GM18909 (cell line): Measurements from ENCODE around the gene PCDHA9.
"Not testable (repeated sequence)": the region's sequence is repeated elsewhere in the genome, so short reads cannot be mapped to it uniquely, and the experiment has no call there.

Source experiments
- ATAC-seq: cut with Tn5 transposase; IDR thresholded peaks from one replicate; pipeline ENCODE4 v1.9.1; 2021; ENCODE audit warnings: mild to moderate bottlenecking; ENCODE audit not compliant: unreplicated experiment, poor library complexity

Gene PCDHA9

DNA sequence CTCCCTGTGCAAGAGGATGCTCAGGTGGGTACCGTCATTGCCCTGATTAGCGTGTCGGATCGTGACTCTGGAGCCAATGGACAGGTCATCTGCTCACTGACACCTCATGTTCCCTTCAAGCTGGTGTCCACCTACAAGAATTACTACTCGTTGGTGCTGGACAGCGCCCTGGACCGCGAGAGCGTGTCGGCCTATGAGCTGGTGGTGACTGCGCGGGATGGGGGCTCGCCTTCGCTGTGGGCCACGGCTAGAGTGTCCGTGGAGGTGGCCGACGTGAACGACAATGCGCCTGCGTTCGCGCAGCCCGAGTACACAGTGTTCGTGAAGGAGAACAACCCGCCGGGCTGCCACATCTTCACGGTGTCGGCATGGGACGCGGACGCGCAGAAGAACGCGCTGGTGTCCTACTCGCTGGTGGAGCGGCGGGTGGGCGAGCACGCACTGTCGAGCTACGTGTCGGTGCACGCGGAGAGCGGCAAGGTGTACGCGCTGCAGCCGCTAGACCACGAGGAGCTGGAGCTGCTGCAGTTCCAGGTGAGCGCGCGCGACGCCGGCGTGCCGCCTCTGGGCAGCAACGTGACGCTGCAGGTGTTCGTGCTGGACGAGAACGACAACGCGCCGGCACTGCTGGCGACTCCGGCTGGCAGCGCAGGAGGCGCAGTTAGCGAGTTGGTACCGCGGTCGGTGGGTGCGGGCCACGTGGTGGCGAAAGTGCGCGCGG, 28.5 kb downstream of the PCDHA9 start:
- not testable (repeated sequence) for ATAC-seq

DNA sequence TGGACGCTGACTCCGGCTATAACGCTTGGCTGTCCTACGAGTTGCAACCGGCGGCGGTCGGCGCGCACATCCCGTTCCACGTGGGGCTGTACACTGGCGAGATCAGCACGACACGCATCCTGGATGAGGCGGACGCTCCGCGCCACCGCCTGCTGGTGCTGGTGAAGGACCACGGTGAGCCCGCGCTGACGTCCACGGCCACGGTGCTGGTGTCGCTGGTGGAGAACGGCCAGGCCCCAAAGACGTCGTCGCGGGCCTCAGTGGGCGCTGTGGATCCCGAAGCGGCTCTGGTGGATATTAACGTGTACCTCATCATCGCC, 29.0 kb downstream of the PCDHA9 start:
- no peak for ATAC-seq

DNA sequence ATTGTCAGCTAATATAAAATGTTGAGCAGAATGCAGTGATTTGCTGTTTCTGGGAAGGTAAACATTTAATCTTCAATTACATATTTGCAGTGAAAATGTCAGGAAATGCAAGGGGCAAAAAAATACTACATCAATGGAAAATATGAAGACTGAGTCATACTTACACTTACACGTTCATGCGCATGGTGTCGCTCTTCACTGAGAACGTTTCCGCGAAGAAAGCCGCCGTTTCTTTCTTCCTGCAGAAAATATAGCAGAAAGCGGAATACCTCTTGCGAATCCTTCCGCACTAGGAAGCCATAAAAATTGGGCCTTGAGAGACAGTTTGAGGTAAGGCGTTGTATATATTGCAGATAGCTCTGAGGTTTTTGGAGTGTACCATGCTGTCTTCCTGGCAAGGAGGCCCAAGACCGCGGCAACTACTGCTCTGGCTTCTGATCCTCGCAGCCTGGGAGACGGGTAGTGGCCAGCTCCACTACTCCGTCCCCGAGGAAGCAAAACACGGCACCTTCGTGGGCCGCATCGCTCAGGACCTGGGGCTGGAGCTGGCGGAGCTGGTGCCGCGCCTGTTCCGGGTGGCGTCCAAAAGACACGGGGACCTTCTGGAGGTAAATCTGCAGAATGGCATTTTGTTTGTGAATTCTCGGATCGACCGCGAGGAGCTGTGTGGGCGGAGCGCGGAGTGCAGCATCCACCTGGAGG, 33.9 kb downstream of the PCDHA9 start, which contains the start of gene PCDHA13:
Gene PCDHA13, plus strand, starts transcription at position 236 of the 702 bp plus-strand sequence. Its CDS starts 145 bp downstream, at position 381.
- no peak for ATAC-seq

DNA sequence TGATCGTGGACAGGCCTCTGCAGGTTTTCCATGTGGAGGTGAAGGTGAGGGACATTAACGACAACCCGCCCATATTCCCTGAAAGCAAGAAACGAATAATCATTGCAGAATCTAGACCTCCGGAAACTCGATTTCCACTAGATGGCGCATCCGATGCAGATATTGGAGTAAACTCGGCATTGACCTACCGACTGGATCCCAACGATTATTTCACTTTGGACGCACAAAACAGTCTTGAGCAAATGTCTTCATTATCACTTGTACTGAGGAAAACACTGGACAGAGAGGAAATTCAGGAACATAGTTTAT, 34.4 kb downstream of the PCDHA9 start:
- ATAC-seq: no peak

DNA sequence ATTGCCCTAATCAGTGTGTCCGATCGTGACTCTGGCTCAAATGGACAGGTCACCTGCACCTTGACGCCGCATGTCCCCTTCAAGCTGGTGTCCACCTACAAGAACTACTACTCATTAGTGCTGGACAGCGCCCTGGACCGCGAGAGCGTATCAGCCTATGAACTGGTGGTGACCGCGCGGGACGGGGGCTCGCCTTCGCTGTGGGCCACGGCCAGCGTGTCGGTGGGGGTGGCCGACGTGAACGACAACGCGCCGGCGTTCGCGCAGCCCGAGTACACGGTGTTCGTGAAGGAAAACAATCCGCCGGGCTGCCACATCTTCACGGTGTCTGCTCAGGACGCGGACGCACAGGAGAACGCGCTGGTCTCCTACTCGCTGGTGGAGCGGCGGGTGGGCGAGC, 35.2 kb downstream of the PCDHA9 start:
- ATAC-seq: no peak

DNA sequence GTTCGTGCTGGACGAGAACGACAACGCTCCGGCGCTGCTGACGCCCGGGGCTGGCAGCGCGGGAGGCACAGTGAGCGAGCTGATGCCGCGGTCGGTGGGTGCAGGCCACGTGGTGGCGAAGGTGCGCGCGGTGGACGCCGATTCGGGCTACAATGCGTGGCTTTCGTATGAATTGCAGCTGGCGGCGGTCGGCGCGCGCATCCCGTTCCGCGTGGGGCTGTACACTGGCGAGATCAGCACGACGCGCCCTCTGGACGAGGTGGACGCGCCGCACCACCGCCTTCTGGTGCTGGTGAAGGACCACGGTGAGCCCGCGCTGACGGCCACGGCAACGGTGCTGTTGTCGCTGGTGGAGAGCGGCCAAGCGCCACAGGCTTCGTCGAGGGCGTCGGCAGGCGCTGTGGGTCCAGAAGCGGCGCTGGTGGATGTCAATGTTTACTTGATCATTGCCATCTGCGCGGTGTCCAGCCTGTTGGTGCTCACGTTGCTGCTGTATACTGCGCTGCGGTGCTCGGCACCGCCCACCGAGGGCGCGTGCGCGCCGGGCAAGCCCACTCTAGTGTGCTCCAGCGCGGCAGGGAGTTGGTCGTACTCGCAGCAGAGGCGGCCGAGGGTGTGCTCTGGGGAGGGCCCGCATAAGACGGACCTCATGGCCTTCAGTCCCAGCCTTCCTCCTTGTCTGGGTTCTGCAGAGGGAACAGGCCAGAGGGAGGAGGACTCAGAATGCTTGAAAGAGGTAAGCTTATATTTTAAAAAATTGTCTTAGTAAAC, 35.9 kb downstream of the PCDHA9 start:
- no peak for ATAC-seq
